ENCODE data around the gene TICAM1.

The TICAM1 gene

DNA sequence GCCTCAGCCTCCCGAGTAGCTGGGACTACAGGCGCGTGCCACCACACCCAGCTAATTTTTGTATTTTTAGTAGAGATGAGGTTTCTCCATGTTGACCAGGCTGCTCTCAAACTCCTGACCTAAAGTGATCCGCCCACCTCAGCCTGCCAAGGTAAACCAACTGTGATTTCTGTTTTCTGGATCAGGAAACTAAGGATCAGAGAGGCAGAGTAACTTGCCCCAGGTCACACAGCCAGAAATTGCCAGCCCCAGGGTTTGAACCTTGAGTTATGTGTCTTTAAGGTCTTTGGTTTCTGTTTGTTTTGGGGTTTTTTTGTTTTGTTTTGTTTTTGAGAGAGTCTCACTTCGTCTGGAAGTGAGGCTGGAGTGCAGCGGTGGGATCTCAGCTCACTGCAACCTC lies 40.2 kb upstream of the TICAM1 start:
- Histone ChIP-seq H3K4me3 (ENCODE audit: low read depth, low read length) (no peak overlapping the region), H3K27me3 (replicated peaks) (no peaks in the 10 kb centered on the region), H3K27ac (no peak overlapping the region), H3K36me3 (replicated peaks) (no peaks in the 10 kb centered on the region)
- in situ Hi-C loops (cut with HindIII; ENCODE audit: low pct_ligation_motif_present, low sequenced_read_pairs), result no loop called here
- TF ChIP-seq, protein P1, sequence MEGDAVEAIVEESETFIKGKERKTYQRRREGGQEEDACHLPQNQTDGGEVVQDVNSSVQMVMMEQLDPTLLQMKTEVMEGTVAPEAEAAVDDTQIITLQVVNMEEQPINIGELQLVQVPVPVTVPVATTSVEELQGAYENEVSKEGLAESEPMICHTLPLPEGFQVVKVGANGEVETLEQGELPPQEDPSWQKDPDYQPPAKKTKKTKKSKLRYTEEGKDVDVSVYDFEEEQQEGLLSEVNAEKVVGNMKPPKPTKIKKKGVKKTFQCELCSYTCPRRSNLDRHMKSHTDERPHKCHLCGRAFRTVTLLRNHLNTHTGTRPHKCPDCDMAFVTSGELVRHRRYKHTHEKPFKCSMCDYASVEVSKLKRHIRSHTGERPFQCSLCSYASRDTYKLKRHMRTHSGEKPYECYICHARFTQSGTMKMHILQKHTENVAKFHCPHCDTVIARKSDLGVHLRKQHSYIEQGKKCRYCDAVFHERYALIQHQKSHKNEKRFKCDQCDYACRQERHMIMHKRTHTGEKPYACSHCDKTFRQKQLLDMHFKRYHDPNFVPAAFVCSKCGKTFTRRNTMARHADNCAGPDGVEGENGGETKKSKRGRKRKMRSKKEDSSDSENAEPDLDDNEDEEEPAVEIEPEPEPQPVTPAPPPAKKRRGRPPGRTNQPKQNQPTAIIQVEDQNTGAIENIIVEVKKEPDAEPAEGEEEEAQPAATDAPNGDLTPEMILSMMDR (IDR thresholded peaks at IDR 0.05; ENCODE audit: low read depth, low read length, missing control alignments), result no peak
- DNase-seq, result no peak

DNA sequence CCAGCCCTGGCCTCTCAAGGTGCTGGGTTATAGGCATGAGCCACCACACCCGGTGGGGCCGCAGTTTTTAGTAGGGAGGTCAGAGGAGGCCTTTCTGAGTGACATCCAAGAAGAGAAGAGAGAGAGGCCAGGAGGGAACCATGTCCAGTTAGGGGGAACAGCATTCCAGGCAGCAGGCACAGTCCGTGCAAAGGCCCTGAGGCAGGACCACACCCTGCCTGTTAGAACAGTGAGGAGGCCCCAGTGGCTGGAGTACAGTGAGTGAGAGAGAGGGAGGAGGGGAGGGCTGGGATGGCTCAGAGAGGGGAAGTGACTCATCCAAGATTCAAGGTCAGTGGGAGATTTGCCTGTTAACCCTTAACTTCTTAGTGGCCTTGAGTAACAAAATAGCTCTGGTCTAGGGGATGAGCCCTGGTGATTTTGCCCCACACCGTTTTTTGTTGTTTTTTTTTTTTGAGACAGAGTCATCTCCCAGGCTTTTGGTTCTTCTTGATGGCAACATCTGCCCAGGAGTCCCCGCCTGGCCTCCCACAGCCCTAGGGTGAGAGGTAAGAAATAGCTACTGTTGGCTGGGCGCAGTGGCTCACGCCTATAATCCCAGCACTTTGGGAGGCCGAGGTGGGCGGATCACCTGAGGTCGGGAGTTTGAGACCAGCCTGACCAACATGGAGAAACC lies 38.7 kb upstream of the TICAM1 start:
- H3K27ac ChIP-seq, result peak overlapping the region; percentile 77
- in situ Hi-C loops (cut with HindIII; ENCODE audit: low pct_ligation_motif_present, low sequenced_read_pairs), result no loop called here

DNA sequence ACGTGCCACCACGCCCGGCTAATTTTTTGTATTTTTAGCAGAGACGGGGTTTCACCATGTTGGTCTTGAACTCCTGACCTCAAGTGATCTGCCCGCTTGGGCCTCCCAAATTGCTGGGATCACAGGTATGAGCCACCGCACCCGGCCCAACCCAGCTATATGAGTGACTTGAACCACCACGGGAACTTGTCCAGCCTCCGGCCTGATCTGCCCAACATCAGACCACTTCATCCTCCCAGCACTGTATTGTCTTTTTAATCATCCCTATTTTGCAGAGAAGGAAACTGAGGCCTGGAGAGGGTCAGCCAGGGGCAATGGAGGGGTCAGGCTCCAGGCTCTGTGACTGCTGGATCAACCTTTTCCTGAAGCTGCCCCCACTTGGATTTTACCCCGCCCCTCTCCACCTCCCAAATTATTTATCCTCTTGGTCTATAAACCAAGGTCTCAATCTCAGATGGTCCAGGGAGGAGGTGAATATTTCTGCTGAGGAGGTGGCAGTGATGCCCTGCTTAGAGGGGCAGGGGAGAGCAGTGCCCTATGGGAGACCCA lies 36.8 kb upstream of the TICAM1 start:
- Histone ChIP-seq H3K27me3 (replicated peaks) (no peaks in the 10 kb centered on the region), H3K27ac (peak overlapping the region; percentile 76), H3K36me3 (replicated peaks) (peaks cover 5% of the 10 kb centered on the region), H3K4me3 (ENCODE audit: low read depth, low read length) (no peak overlapping the region)
- TF ChIP-seq, protein P1 (IDR thresholded peaks at IDR 0.05; ENCODE audit: low read depth, low read length, missing control alignments), result no peak
- no peak for DNase-seq
- in situ Hi-C loops (cut with HindIII; ENCODE audit: low pct_ligation_motif_present, low sequenced_read_pairs), result no loop called here

More for the DNA sequence above, 38.7 kb upstream of the TICAM1 start:
- H3K27me3 ChIP-seq (replicated peaks), result no peaks in the 10 kb centered on the region
- no peaks in the 10 kb centered on the region for H3K36me3 ChIP-seq (replicated peaks)
- TF ChIP-seq, protein P1 (IDR thresholded peaks at IDR 0.05; ENCODE audit: low read depth, low read length, missing control alignments), result no peak
- H3K4me3 ChIP-seq (ENCODE audit: low read depth, low read length), result no peak overlapping the region
- peak; percentile 90 for DNase-seq

DNA sequence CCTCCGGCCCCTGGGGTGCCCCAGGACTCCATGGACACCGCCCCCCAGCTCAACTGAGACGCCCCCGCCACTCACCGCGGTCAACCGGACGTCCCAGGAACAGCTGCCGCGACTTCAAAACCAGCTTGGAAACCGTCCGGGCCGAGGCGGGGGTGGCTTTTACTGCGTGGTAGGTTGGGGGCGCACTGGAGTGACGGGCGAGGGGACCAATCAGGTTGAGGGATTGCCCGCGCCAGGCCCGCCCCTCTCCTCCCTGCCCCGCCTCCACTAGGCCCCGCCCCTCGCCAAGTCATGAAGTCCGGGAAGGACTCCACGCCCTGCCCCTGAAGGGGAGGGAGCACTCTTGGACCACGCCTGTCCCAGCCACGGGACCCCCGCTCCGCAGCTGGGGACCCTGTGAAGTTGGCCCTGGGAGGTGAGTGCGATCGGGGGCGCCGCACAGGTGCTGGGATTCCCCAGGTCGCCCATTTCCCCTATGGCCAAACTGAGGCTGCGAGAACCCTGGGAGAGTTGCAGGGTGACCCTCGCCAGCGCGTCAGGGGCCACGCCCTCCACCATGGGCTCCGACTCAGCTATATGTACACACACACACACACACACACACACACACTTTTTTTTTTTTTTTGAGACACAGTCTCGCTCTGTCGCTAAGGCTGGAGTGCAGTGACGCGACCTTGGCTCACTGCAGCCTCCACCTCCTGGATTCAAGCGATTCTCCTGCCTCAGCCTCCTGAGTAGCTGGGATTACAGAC lies 36.2 kb upstream of the TICAM1 start, which contains the start of gene PLIN3:
Gene PLIN3, minus strand, starts transcription at position 134 of the 752 bp plus-strand sequence. CDS start 6,273 bp downstream, outside the sequence.
- Histone ChIP-seq H3K27ac (peak within 1 kb of the TSS; percentile 76), H3K4me3 (ENCODE audit: low read depth, low read length) (peak within 1 kb of the TSS; percentile 79)
- in situ Hi-C loops (cut with HindIII; ENCODE audit: low pct_ligation_motif_present, low sequenced_read_pairs), result no loop called here

DNA sequence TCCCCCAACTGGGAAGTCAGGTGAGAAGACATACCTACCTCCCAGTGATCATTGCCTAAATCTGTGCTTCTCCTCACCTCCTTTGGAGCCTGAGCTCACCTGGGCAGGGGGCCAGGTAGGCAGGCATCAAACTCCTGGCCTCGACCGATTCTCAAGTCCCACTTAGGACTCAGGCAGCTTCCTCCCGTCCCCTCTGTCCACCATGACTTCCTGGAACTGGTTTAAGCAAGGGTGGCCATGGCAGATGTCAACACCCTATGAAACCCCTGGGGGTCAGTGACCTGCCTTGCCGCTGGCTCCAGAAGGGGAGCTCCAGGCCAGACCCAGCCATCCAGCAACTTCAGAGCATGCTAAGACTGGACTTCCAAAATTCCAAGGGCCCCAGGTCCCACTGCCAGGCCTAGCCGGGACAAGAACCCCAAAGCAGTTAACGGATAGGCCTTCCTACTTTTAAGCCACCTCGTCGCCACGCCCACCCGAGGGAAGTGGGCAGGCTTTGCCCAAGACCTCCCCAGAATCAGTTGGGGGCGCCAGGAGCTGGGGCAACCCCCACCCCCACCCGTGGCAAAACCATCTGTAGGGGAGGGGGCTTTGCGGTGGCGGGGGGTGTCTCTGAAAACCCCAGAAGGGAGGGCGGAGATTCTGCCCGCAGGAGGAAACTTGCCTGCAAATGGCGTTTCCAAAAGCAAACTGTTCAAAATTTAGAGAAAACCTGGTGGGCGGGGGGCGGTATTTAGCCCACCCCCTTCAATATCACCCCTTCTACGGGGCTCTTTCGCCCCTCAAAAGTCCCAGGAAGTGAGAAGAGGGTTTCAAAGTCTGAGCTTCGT lies 35.3 kb upstream of the TICAM1 start:
- Histone ChIP-seq H3K27me3 (replicated peaks) (no peaks in the 10 kb centered on the region), H3K36me3 (replicated peaks) (peaks cover 13% of the 10 kb centered on the region), H3K27ac (peak overlapping the region; percentile 4), H3K4me3 (ENCODE audit: low read depth, low read length) (peak overlapping the region; percentile 79)
- DNase-seq, result no peak
- in situ Hi-C loops (cut with HindIII; ENCODE audit: low pct_ligation_motif_present, low sequenced_read_pairs), result no loop called here
- TF ChIP-seq, protein P1 (IDR thresholded peaks at IDR 0.05; ENCODE audit: low read depth, low read length, missing control alignments), result no peak

More for the DNA sequence above, 36.2 kb upstream of the TICAM1 start, which contains the start of gene PLIN3:
- H3K27me3 ChIP-seq (replicated peaks), result no peaks in the 10 kb centered on the region
- DNase-seq, result peak; percentile 96
- TF ChIP-seq, protein P1 (IDR thresholded peaks at IDR 0.05; ENCODE audit: low read depth, low read length, missing control alignments), result no peak
- peaks cover 9% of the 10 kb centered on the region for H3K36me3 ChIP-seq (replicated peaks)

Data from brain microvascular endothelial cell (primary cell).